Gastrocnemius medialis (tissue), 4 donors: Measurements from ENCODE around the gene MACROD2.

Experiments
- POLR2A ChIP-seq, 2 donors: fragments of 450-650 bp; IDR thresholded peaks; one replicate each; pipeline ENCODE4 v1.6.1; 2017; ENCODE audit warnings: antibody characterized with exemption in 2 of 2, mild to moderate bottlenecking in 2 of 2, moderate library complexity in 2 of 2
- TF ChIP-seq, protein P1 (sequence below), 5 experiments: fragments of 450-650 bp in 3 of 5; fragments of 200-600 bp in 2 of 5; sonication (generic) in 2 of 5; IDR thresholded peaks in 4 of 5; conservative IDR thresholded peaks in 1 of 5; 1 replicate in 4 of 5; 2 replicates in 1 of 5; pipeline ENCODE4 v1.5.1; 2016 to 2019; ENCODE audit warnings: antibody characterized with exemption in 5 of 5, mild to moderate bottlenecking in 3 of 5, moderate library complexity in 3 of 5

DNA sequence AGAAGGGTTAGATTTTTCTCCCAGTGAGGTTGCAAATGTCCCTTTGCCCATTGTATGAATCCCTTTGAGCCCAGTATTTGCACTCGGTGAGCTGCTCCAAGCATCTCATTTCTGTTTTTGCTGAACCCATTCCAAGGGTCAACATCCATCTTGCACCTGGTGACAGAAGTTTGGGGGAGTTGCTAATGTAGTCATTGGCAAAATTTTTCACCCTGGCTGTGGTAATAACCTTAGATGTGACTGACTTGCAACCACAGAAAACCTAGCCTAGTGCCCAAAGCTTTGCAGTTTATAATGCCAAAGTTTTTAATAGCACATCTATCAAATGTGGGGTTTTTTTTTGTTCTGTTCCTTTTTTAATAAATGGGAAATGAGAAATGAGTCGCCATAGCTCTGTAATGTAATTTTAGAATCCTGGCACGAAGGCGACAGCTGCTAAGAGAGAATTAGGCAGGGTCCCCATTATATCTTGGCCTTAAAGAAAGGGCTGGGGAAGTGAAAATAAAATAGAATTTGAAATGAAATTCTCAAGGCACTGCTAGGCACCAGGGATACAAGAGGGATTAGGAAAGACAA is 1895.2 kb downstream of the MACROD2 start:
- no peak for TF ChIP-seq POLR2A (IDR thresholded peaks at IDR 0.05)
- TF ChIP-seq, protein P1, sequence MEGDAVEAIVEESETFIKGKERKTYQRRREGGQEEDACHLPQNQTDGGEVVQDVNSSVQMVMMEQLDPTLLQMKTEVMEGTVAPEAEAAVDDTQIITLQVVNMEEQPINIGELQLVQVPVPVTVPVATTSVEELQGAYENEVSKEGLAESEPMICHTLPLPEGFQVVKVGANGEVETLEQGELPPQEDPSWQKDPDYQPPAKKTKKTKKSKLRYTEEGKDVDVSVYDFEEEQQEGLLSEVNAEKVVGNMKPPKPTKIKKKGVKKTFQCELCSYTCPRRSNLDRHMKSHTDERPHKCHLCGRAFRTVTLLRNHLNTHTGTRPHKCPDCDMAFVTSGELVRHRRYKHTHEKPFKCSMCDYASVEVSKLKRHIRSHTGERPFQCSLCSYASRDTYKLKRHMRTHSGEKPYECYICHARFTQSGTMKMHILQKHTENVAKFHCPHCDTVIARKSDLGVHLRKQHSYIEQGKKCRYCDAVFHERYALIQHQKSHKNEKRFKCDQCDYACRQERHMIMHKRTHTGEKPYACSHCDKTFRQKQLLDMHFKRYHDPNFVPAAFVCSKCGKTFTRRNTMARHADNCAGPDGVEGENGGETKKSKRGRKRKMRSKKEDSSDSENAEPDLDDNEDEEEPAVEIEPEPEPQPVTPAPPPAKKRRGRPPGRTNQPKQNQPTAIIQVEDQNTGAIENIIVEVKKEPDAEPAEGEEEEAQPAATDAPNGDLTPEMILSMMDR (IDR thresholded peaks at IDR 0.05 in 4 of 5, conservative IDR thresholded peaks at IDR 0.05 in 1 of 5): no peak
